K562 (cell line): ENCODE results near the gene DCP1B. TPM values are rescaled to one million over a fixed set of nuclear protein-coding genes. Genes with fewer than 3 reads are reported as not detected.

ENCODE experiments used
- BHLHE40 ChIP-seq: IDR thresholded peaks from 2 replicates; pipeline ENCODE4 v1.6.1; 2011; ENCODE audit warnings: low read length, improper control_type of control experiment
- BRCA1 ChIP-seq, 2 experiments: fragments of 450-650 bp in 1 of 2; sonication (generic) in 1 of 2; formaldehyde crosslinking in 1 of 2; IDR thresholded peaks; 2 replicates each; pipeline versions ENCODE4 v1.5.0 to v1.6.1; 2017 to 2020; ENCODE audit warnings: mild to moderate bottlenecking in 1 of 2, missing genetic modification reagents in 1 of 2
- CBFA2T2 ChIP-seq: fragments of 450-650 bp; conservative IDR thresholded peaks from 2 replicates; pipeline ENCODE4 v1.6.1; 2017; ENCODE audit warnings: mild to moderate bottlenecking
- CREM ChIP-seq: IDR thresholded peaks from 2 replicates; pipeline ENCODE4 v1.6.1; 2014; ENCODE audit warnings: antibody characterized with exemption, low read depth
- CXXC5 ChIP-seq: fragments of 250-450 bp; sonication (Bioruptor Pico); IDR thresholded peaks from 2 replicates; pipeline ENCODE4 v1.8.0; 2022; ENCODE audit warnings: inconsistent platforms, mild to moderate bottlenecking, moderate library complexity
- DPF2 ChIP-seq: fragments of 450-650 bp; IDR thresholded peaks from 2 replicates; pipeline ENCODE4 v1.6.1; 2016
- GABPA ChIP-seq: fragments of 200-800 bp; sonication (Bioruptor generic); conservative IDR thresholded peaks from 2 replicates; pipeline ENCODE4 v1.6.1; 2016; ENCODE audit warnings: low read depth, missing genetic modification characterization, missing compliant biosample characterization
- KDM2B ChIP-seq: fragments of 250-450 bp; sonication (Bioruptor Pico); IDR thresholded peaks from 2 replicates; pipeline ENCODE4 v1.8.0; 2021; ENCODE audit warnings: mild to moderate bottlenecking, moderate library complexity
- KHSRP ChIP-seq: fragments of 450-650 bp; IDR thresholded peaks from 2 replicates; pipeline ENCODE4 v1.6.1; 2017
- L3MBTL2 ChIP-seq: fragments of 450-650 bp; IDR thresholded peaks from 2 replicates; pipeline ENCODE4 v1.6.1; 2016; ENCODE audit warnings: mild to moderate bottlenecking, moderate library complexity
- NCOR1 ChIP-seq: fragments of 450-650 bp; IDR thresholded peaks from 2 replicates; pipeline ENCODE4 v1.6.1; 2016; ENCODE audit warnings: mild to moderate bottlenecking, moderate library complexity
- NR2C2 ChIP-seq, 2 experiments: fragments of 200-800 bp in 1 of 2; sonication (Bioruptor generic) in 1 of 2; sonication (generic) in 1 of 2; formaldehyde crosslinking in 1 of 2; IDR thresholded peaks; 2 replicates each; pipeline versions ENCODE4 v1.6.1 to v1.8.0; 2016 to 2022; ENCODE audit warnings: mild to moderate bottlenecking in 1 of 2, missing compliant biosample characterization in 1 of 2, missing genetic modification characterization in 1 of 2, missing genetic modification reagents in 1 of 2
- POLR3A ChIP-seq: IDR thresholded peaks from 2 replicates; pipeline ENCODE4 v1.6.1; 2011; ENCODE audit warnings: borderline replicate concordance, mild to moderate bottlenecking, moderate library complexity; ENCODE audit not compliant: insufficient read length, insufficient read depth; ENCODE audit errors: extremely low read depth
- RBBP5 ChIP-seq: fragments of 200-600 bp; sonication (generic); IDR thresholded peaks from 2 replicates; pipeline ENCODE4 v1.6.1; 2012; ENCODE audit warnings: borderline replicate concordance, mild to moderate bottlenecking, low read length, control low read depth, inconsistent platforms; ENCODE audit not compliant: insufficient read depth, poor library complexity, severe bottlenecking
- SETDB1 ChIP-seq: IDR thresholded peaks from one replicate; pipeline ENCODE4 v1.6.1; 2012; ENCODE audit warnings: low read length, control low read depth, inconsistent platforms
- SMAD3 ChIP-seq: fragments of 450-650 bp; formaldehyde crosslinking; conservative IDR thresholded peaks from 2 replicates; pipeline ENCODE4 v1.4.0; 2020; ENCODE audit warnings: mild to moderate bottlenecking
- ZFPM2 ChIP-seq: fragments of 250-450 bp; sonication (Bioruptor Pico); IDR thresholded peaks from 2 replicates; pipeline ENCODE4 v1.5.1; 2022; ENCODE audit warnings: mild to moderate bottlenecking
- ZNF133 ChIP-seq: fragments of 250-450 bp; sonication (Bioruptor Pico); IDR thresholded peaks from 2 replicates; pipeline ENCODE4 v1.4.0; 2020; ENCODE audit warnings: mild to moderate bottlenecking
- ZNF75A ChIP-seq: fragments of 450-650 bp; formaldehyde crosslinking; IDR thresholded peaks from 2 replicates; pipeline ENCODE4 v1.4.0; 2020; ENCODE audit warnings: mild to moderate bottlenecking
- ZNF780A ChIP-seq: fragments of 250-450 bp; sonication (Bioruptor Pico); IDR thresholded peaks from 2 replicates; pipeline ENCODE4 v1.5.0; 2021; ENCODE audit warnings: mild to moderate bottlenecking
- polyA plus RNA-seq, 8 experiments: library from polyadenylated mRNA; depleted of rRNA in 4 of 8; stranded (reverse) in 5 of 8; unstranded in 3 of 8; fragments of >200 nt; fragmentation: Nextera tagmentation in 2 of 8; fragmentation: Illumina TruSeq in 1 of 8; extraction: Ambion mirVana in 2 of 8; extraction: Trizol in 1 of 8; gene quantifications; 2 replicates each; pipeline versions ENCODE4 v1.2.1 to v1.2.3, GENCODE V29; 2011 to 2014; ENCODE audit warnings: inconsistent platforms in 1 of 8, missing spikeins in 1 of 8
- total RNA-seq, 7 experiments: library from RNA; depleted of rRNA in 6 of 7; stranded (reverse); fragments of >200 nt in 6 of 7; fragmentation: Illumina TruSeq in 2 of 7; extraction: Trizol in 2 of 7; gene quantifications; 2 replicates each; pipeline versions ENCODE4 v1.2.1 to v1.2.3, GENCODE V29; 2011 to 2021; ENCODE audit warnings: low replicate concordance in 1 of 7
- TF ChIP-seq, protein P1 (sequence below), 3 experiments: IDR thresholded peaks in 2 of 3; conservative IDR thresholded peaks in 1 of 3; 2 replicates each; pipeline ENCODE4 v1.5.1; 2011 to 2012; ENCODE audit warnings: low read length in 3 of 3, mild to moderate bottlenecking in 3 of 3, control low read depth in 2 of 3, improper control_type of control experiment in 1 of 3, inconsistent platforms in 1 of 3, low read depth in 1 of 3, mixed read lengths in 1 of 3, moderate library complexity in 1 of 3; ENCODE audit not compliant: insufficient read depth in 2 of 3
- TF ChIP-seq, protein P2 (sequence below), 2 experiments: fragments of 450-650 bp in 1 of 2; sonication (generic) in 1 of 2; formaldehyde crosslinking in 1 of 2; IDR thresholded peaks in 1 of 2; conservative IDR thresholded peaks in 1 of 2; 2 replicates each; pipeline versions ENCODE4 v1.6.1 to v1.8.1; 2016 to 2023; ENCODE audit warnings: mild to moderate bottlenecking in 2 of 2, moderate library complexity in 2 of 2, inconsistent platforms in 1 of 2, missing genetic modification reagents in 1 of 2
- TF ChIP-seq, protein P3 (sequence below): fragments of 450-650 bp; conservative IDR thresholded peaks from 2 replicates; pipeline ENCODE4 v1.6.1; 2016; ENCODE audit warnings: missing genetic modification characterization, low read depth, mild to moderate bottlenecking, control low read depth, missing compliant biosample characterization

Gene DCP1B
- total and polyA plus RNA-seq, 9 of the 15 experiments (the other 6 are each of a cell fraction or from before 2014, with no cell fraction given), result 0.83 to 7.3 (median 3.4) TPM

DNA sequence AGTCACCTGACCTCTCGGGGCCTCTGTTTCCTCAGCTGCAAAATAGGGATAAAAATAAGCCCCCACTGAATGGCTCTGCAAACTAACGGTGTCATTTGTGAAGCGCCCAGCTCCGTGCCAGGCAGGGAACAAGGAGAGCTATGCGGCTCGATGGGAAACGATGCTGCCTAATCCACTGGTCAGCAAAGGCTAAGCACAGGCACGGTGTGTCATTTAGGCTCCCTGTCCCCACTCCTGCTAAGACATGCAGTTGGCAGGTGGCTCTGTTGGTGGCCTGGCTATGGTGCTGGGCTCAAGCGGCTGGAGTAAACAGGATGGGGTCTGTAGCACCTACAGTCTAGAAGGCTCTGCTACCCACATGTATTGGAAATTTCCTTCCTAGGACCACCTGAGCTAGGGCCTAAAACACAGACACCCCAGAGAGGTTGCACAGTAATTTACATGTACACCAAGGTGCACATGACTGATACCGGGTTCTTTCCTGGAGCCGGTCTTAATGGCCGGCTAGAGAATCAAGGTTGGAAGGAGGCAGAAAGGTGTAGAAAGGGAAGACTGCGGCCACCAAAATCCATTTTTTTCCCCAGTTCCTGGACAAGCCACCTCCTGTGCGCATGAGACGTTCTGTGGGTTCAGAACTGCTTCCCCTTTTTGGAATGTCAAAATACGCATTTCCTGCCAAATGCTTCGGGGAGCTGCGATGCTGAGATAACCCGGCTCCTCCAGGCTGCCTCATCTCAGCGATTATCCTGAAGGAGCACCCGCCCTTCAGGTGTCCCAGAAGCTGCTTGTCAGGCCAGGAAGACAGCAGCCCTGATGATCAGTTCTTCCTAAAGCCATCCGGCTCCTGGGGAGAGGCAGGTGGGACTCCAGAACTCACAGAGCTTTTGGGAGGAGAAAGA, 86.8 kb downstream of the DCP1B start (continued):
- TF ChIP-seq, protein P1, sequence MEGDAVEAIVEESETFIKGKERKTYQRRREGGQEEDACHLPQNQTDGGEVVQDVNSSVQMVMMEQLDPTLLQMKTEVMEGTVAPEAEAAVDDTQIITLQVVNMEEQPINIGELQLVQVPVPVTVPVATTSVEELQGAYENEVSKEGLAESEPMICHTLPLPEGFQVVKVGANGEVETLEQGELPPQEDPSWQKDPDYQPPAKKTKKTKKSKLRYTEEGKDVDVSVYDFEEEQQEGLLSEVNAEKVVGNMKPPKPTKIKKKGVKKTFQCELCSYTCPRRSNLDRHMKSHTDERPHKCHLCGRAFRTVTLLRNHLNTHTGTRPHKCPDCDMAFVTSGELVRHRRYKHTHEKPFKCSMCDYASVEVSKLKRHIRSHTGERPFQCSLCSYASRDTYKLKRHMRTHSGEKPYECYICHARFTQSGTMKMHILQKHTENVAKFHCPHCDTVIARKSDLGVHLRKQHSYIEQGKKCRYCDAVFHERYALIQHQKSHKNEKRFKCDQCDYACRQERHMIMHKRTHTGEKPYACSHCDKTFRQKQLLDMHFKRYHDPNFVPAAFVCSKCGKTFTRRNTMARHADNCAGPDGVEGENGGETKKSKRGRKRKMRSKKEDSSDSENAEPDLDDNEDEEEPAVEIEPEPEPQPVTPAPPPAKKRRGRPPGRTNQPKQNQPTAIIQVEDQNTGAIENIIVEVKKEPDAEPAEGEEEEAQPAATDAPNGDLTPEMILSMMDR (IDR thresholded peaks at IDR 0.05 in 2 of 3, conservative IDR thresholded peaks at IDR 0.05 in 1 of 3; ENCODE audit: insufficient read depth in 2 of 3, low read depth in 1 of 3, low read length in 3 of 3), result no peak
- TF ChIP-seq ZFPM2 (CRISPR knock-in tag) (no peak), ZNF133 (CRISPR knock-in tag) (no peak), BHLHE40 (0 out of 2 replicates have a peak, but pooled peaks have one; percentile 5), CREM (peak; percentile 66), GABPA (tag) (peak; percentile 62), KDM2B (CRISPR knock-in tag) (no peak), ZNF780A (CRISPR knock-in tag) (no peak), NR2C2 (CRISPR knock-in tag; IDR thresholded peaks at IDR 0.05) (no peak), NR2C2 (tag; IDR thresholded peaks at IDR 0.05) (peak; percentile 48; the same call in 1 of the 2 replicates), KHSRP (no peak), RBBP5 (no peak), SMAD3 (no peak), POLR3A (peak; percentile 36), SETDB1 (no peak), BRCA1 (IDR thresholded peaks at IDR 0.05) (no peak), BRCA1 (CRISPR knock-in tag; IDR thresholded peaks at IDR 0.05) (no peak), L3MBTL2 (0 out of 2 replicates have a peak, but pooled peaks have one; percentile 24), DPF2 (0 out of 2 replicates have a peak, but pooled peaks have one; percentile 19), ZNF75A (CRISPR knock-in tag) (no peak), NCOR1 (peak; percentile 42), CBFA2T2 (peak; percentile 69), CXXC5 (CRISPR knock-in tag) (peak; percentile 55)
- TF ChIP-seq, protein P2, sequence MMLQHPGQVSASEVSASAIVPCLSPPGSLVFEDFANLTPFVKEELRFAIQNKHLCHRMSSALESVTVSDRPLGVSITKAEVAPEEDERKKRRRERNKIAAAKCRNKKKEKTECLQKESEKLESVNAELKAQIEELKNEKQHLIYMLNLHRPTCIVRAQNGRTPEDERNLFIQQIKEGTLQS (IDR thresholded peaks at IDR 0.05), result no peak
- TF ChIP-seq, protein P2 (CRISPR knock-in tag; conservative IDR thresholded peaks at IDR 0.05), result no peak
- TF ChIP-seq, protein P3, sequence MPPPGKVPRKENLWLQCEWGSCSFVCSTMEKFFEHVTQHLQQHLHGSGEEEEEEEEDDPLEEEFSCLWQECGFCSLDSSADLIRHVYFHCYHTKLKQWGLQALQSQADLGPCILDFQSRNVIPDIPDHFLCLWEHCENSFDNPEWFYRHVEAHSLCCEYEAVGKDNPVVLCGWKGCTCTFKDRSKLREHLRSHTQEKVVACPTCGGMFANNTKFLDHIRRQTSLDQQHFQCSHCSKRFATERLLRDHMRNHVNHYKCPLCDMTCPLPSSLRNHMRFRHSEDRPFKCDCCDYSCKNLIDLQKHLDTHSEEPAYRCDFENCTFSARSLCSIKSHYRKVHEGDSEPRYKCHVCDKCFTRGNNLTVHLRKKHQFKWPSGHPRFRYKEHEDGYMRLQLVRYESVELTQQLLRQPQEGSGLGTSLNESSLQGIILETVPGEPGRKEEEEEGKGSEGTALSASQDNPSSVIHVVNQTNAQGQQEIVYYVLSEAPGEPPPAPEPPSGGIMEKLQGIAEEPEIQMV (tag), result no peak
